Neural cell (in vitro differentiated cells): Measurements from ENCODE around the gene PTGER1. TPM values are rescaled to one million over a fixed set of nuclear protein-coding genes. Genes with fewer than 3 reads are reported as not detected.
A peak's percentile ranks its signal among the peaks of the same experiment; 100 is the strongest.

Source experiments
- H2AFZ ChIP-seq: fragments of 200-600, 300-800 bp; sonication (generic), shearing (Covaris generic); 2 replicates; pipeline ENCODE4 v1.6.0; 2014; ENCODE audit warnings: low read depth, mild to moderate bottlenecking, antibody characterized with exemption, low read length, moderate library complexity
- H3F3A ChIP-seq: fragments of 200-600 bp; shearing (Covaris generic); 2 replicates; pipeline ENCODE4 v1.6.1; 2016; ENCODE audit warnings: mild to moderate bottlenecking, moderate library complexity, mixed read lengths, antibody characterized with exemption, low read length; ENCODE audit not compliant: insufficient read depth, poor library complexity, severe bottlenecking
- H3K27ac ChIP-seq: fragments of 200-600, 300-800 bp; sonication (generic), shearing (Covaris generic); 2 replicates; pipeline ENCODE4 v1.5.1; 2014; ENCODE audit warnings: mild to moderate bottlenecking, low read length, moderate library complexity
- H3K27me3 ChIP-seq: fragments of 300-800, 200-600 bp; sonication (generic), shearing (Covaris generic); 2 replicates; pipeline ENCODE4 v1.6.0; 2014; ENCODE audit warnings: mild to moderate bottlenecking, low read depth, low read length, moderate library complexity; ENCODE audit not compliant: insufficient read depth
- H3K36me3 ChIP-seq: fragments of 300-800, 200-600 bp; sonication (generic), shearing (Covaris generic); 2 replicates; pipeline ENCODE4 v1.5.1; 2014; ENCODE audit warnings: mild to moderate bottlenecking, antibody characterized with exemption, low read length, moderate library complexity; ENCODE audit not compliant: insufficient read depth
- H3K4me2 ChIP-seq: fragments of 300-800, 200-600 bp; sonication (generic), shearing (Covaris generic); 2 replicates; pipeline ENCODE4 v1.6.0; 2014; ENCODE audit warnings: mild to moderate bottlenecking, low read length
- H3K4me3 ChIP-seq: fragments of 300-800, 200-600 bp; sonication (generic), shearing (Covaris generic); 2 replicates; pipeline ENCODE4 v1.5.1; 2014; ENCODE audit warnings: mild to moderate bottlenecking, low read length, moderate library complexity
- H3K79me2 ChIP-seq: fragments of 200-600 bp; shearing (Covaris generic); replicated peaks from 2 replicates; pipeline ENCODE4 v1.6.0; 2014; ENCODE audit warnings: mild to moderate bottlenecking, low read length, moderate library complexity; ENCODE audit not compliant: insufficient read depth
- H3K9ac ChIP-seq: fragments of 300-800, 200-600 bp; sonication (generic), shearing (Covaris generic); 2 replicates; pipeline ENCODE4 v1.6.1; 2016; ENCODE audit warnings: mild to moderate bottlenecking, low read length, mixed read lengths
- H3K9me2 ChIP-seq: fragments of 200-600 bp; shearing (Covaris generic); 2 replicates; pipeline ENCODE4 v1.6.1; 2016; ENCODE audit warnings: mild to moderate bottlenecking, low read length, mixed read lengths; ENCODE audit not compliant: insufficient read depth
- H3K9me3 ChIP-seq: fragments of 200-600, 300-800 bp; sonication (generic), shearing (Covaris generic); 2 replicates; pipeline ENCODE4 v1.6.1; 2016; ENCODE audit warnings: mild to moderate bottlenecking, mixed run types, low read length, moderate library complexity, mixed read lengths
- H4K20me1 ChIP-seq: fragments of 200-600 bp; shearing (Covaris generic); 2 replicates; pipeline ENCODE4 v1.6.1; 2016; ENCODE audit warnings: mild to moderate bottlenecking, mixed run types; ENCODE audit not compliant: insufficient read depth
- EP300 ChIP-seq: fragments of 450-650 bp; conservative IDR thresholded peaks from 2 replicates; pipeline ENCODE4 v1.6.1; 2014; ENCODE audit warnings: antibody characterized with exemption, mild to moderate bottlenecking, moderate library complexity; ENCODE audit not compliant: poor library complexity, severe bottlenecking
- EZH2 ChIP-seq: fragments of 200-600, 300-800 bp; shearing (Covaris generic), sonication (generic); IDR thresholded peaks from 2 replicates; pipeline ENCODE4 v1.6.1; 2014; ENCODE audit warnings: antibody characterized with exemption, low read length, borderline replicate concordance, mild to moderate bottlenecking; ENCODE audit not compliant: insufficient read depth, poor library complexity, severe bottlenecking
- MXI1 ChIP-seq: fragments of 450-650 bp; conservative IDR thresholded peaks from 2 replicates; pipeline ENCODE4 v1.6.1; 2014; ENCODE audit warnings: antibody characterized with exemption, mild to moderate bottlenecking; ENCODE audit not compliant: poor library complexity, severe bottlenecking
- POLR2AphosphoS5 ChIP-seq: IDR thresholded peaks from 2 replicates; pipeline ENCODE4 v1.6.1; 2012
- RAD21 ChIP-seq: fragments of 450-650 bp; conservative IDR thresholded peaks from 2 replicates; pipeline ENCODE4 v1.6.1; 2014; ENCODE audit warnings: antibody characterized with exemption, mild to moderate bottlenecking, moderate library complexity
- SMC3 ChIP-seq: fragments of 450-650 bp; conservative IDR thresholded peaks from 2 replicates; pipeline ENCODE4 v1.6.1; 2014; ENCODE audit warnings: antibody characterized with exemption, mild to moderate bottlenecking, moderate library complexity; ENCODE audit not compliant: poor library complexity
- TAF1 ChIP-seq: IDR thresholded peaks from 2 replicates; pipeline ENCODE4 v1.6.1; 2012; ENCODE audit warnings: low read depth
- polyA plus RNA-seq: library from polyadenylated mRNA; depleted of rRNA; stranded (reverse); fragments of >200 nt; gene quantifications from 2 replicates; pipeline ENCODE4 v1.2.3, GENCODE V29; 2014
- TF ChIP-seq, protein P1 (sequence below): IDR thresholded peaks from 2 replicates; pipeline ENCODE4 v1.6.1; 2012; ENCODE audit warnings: borderline replicate concordance
- TF ChIP-seq, protein P2 (sequence below): fragments of 450-650 bp; IDR thresholded peaks from 2 replicates; pipeline ENCODE4 v1.5.1; 2014; ENCODE audit warnings: antibody characterized with exemption, mild to moderate bottlenecking, moderate library complexity; ENCODE audit not compliant: poor library complexity, severe bottlenecking

PTGER1 gene
- polyA plus RNA-seq, 1 donor from 2014 or later, result not detected

DNA sequence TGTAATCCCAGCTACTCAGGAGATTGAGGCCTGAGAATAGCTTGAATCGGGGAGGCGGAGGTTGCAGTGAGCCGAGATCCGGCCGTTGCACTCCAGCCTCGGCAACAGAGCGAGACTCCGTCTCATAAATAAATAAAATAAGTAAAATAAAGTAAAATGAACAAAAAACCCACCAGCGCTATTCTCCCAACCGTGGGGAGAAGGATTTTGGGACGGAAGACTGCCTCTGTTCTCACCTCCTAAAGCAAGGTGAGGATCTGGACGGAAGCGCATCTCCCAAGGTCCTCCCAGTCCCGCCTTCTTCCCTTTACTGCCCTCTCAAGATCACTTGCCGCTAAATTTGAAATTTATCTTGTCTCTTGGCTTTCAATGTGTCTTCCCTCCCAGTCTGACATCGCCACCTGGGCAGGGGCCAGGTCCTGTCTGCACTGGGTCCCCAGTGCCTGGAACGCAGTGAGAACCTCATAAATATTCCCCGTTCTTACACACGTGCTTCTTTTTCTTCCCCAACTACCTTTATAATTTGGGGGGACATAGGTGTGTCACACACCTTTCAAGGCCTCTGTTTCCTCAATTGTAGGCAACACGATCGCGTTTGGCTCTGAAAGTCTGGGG lies 44.2 kb upstream of the PTGER1 start:
- H3K79me2 ChIP-seq, result peaks cover 21% of the 10 kb centered on the region
- H3K36me3 ChIP-seq, result no peaks in the 10 kb centered on the region
- H3F3A ChIP-seq, result no peaks in the 10 kb centered on the region
- H3K4me3 ChIP-seq, result peak overlapping the region; percentile 91
- peak overlapping the region; percentile 66 for H3K9ac ChIP-seq
- no peak overlapping the region for H2AFZ ChIP-seq
- no peaks in the 10 kb centered on the region for H3K9me3 ChIP-seq
- H3K27ac ChIP-seq, result peak overlapping the region; percentile 86
- no peaks in the 10 kb centered on the region for H4K20me1 ChIP-seq
- H3K9me2 ChIP-seq, result no peaks in the 10 kb centered on the region
- H3K4me2 ChIP-seq, result peak overlapping the region; percentile 59
- TF ChIP-seq, protein P1, sequence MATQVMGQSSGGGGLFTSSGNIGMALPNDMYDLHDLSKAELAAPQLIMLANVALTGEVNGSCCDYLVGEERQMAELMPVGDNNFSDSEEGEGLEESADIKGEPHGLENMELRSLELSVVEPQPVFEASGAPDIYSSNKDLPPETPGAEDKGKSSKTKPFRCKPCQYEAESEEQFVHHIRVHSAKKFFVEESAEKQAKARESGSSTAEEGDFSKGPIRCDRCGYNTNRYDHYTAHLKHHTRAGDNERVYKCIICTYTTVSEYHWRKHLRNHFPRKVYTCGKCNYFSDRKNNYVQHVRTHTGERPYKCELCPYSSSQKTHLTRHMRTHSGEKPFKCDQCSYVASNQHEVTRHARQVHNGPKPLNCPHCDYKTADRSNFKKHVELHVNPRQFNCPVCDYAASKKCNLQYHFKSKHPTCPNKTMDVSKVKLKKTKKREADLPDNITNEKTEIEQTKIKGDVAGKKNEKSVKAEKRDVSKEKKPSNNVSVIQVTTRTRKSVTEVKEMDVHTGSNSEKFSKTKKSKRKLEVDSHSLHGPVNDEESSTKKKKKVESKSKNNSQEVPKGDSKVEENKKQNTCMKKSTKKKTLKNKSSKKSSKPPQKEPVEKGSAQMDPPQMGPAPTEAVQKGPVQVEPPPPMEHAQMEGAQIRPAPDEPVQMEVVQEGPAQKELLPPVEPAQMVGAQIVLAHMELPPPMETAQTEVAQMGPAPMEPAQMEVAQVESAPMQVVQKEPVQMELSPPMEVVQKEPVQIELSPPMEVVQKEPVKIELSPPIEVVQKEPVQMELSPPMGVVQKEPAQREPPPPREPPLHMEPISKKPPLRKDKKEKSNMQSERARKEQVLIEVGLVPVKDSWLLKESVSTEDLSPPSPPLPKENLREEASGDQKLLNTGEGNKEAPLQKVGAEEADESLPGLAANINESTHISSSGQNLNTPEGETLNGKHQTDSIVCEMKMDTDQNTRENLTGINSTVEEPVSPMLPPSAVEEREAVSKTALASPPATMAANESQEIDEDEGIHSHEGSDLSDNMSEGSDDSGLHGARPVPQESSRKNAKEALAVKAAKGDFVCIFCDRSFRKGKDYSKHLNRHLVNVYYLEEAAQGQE, result no peak
- no peak for TF ChIP-seq RAD21
- no peak for TF ChIP-seq EP300
- TF ChIP-seq, protein P2, sequence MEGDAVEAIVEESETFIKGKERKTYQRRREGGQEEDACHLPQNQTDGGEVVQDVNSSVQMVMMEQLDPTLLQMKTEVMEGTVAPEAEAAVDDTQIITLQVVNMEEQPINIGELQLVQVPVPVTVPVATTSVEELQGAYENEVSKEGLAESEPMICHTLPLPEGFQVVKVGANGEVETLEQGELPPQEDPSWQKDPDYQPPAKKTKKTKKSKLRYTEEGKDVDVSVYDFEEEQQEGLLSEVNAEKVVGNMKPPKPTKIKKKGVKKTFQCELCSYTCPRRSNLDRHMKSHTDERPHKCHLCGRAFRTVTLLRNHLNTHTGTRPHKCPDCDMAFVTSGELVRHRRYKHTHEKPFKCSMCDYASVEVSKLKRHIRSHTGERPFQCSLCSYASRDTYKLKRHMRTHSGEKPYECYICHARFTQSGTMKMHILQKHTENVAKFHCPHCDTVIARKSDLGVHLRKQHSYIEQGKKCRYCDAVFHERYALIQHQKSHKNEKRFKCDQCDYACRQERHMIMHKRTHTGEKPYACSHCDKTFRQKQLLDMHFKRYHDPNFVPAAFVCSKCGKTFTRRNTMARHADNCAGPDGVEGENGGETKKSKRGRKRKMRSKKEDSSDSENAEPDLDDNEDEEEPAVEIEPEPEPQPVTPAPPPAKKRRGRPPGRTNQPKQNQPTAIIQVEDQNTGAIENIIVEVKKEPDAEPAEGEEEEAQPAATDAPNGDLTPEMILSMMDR, result no peak
- no peak for TF ChIP-seq POLR2AphosphoS5
- no peak for TF ChIP-seq SMC3
- no peak for TF ChIP-seq EZH2
- no peak for TF ChIP-seq MXI1
- no peak for TF ChIP-seq TAF1
- no peaks in the 10 kb centered on the region for H3K27me3 ChIP-seq

DNA sequence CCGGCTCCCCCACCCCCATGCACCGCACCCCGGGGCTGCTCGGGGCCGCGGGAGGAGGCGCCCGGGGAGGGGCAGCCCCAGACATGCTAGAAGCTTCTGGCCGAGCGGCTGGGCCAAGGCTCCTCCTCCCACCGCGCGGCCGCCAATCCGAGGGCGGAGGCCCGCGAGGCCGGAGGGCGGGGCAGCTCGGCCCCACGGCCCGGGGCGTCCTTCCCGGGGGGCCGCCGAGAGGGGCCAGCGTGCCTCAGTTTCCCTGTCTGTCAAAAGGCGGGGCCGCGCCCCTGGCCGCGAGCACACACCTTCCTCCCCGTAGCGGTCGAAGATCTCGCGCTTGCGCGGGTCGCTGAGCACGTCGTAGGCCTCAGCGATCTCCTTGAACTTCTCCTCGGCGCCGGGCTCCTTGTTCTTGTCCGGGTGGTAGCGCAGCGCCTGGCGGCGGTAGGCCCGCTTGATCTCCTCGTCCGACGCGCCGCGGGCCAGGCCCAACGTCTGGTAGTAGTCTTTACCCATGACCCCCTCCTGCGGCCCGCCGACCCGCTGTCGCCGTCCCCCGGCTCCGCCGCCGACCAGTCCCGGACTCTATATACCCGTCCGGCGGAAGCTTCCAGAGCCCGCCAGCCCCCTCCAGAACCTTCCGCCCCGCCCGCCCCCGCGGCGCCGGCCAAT lies 42.8 kb upstream of the PTGER1 start, which contains the start of gene DNAJB1:
TSS of gene DNAJB1 (minus strand) at position 558 of the 666 bp plus-strand sequence. CDS start at position 510, 48 bp downstream.
- Histone ChIP-seq H3K27ac (peak within 1 kb of the TSS; percentile 90), H3K27me3 (no peaks in the 10 kb centered on the region), H2AFZ (peak within 1 kb of the TSS; percentile 85), H3K4me2 (peak within 1 kb of the TSS; percentile 86), H4K20me1 (no peaks in the 10 kb centered on the region), H3K4me3 (peak within 1 kb of the TSS; percentile 91), H3K36me3 (no peaks in the 10 kb centered on the region), H3F3A (no peaks in the 10 kb centered on the region), H3K9me2 (no peaks in the 10 kb centered on the region), H3K9me3 (no peaks in the 10 kb centered on the region), H3K79me2 (peaks cover 21% of the 10 kb centered on the region), H3K9ac (peak within 1 kb of the TSS; percentile 89)
- TF ChIP-seq POLR2AphosphoS5 (peak; percentile 89), SMC3 (peak; percentile 19), EP300 (peak; percentile 11), TAF1 (no peak), MXI1 (peak; percentile 55), EZH2 (no peak), RAD21 (no peak)
- TF ChIP-seq, protein P2, result no peak
- TF ChIP-seq, protein P1, result peak; percentile 45
